Activated CD4-positive, alpha-beta T cell treated with anti-CD3 and anti-CD28 coated beads, Interleukin-2, amount 50 U/mL, for 48 hours (primary cell): ENCODE measurements around the gene CNST.

Experiments used
- DNase-seq, 2 experiments: peaks; one replicate each; pipeline ENCODE4 v3.0.0-alpha.2; 2020

CNST gene

DNA sequence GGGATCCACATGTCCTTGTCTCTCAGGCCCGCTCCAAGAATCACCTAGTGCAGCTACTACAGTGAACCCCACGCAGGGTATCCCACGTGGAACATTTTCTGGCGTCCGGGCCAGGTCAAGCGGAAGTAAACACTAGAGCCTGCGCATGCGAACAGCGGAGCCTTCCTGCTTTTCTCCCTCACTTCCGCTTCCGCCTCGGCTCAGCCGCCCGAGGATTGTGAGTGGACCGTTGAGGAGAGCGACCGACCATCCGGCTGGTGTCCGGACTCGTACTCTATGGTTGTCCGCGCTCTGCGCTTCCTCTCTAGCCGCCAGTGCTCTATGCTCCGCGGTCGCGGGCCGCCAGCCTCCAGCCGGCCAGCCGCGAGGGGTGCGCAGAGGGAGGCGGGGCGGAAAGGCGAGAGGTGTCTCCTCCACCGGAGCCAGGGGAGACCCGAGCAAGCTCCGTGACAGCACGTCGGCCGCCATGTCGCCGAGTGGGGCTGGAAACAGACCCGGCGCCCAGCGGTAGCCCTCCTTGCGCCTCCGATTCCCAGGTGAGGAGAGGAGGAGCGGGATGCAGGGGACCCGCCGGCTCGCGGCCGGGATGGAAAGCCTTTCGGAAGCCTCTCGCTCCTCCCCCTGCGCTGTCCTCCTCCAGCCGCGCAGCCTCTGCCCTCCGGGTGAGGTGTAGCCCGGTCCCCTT, at the start of gene CNST, which contains the start of gene TFB2M:
TSS of gene CNST (plus strand) at position 329 of the 685 bp plus-strand sequence. CDS start 25,107 bp downstream, outside the sequence.
TSS of gene TFB2M (minus strand) at position 134 of the 685 bp plus-strand sequence. CDS start at position 11, 123 bp downstream.
- peak; percentile 92 to 95 for DNase-seq

DNA sequence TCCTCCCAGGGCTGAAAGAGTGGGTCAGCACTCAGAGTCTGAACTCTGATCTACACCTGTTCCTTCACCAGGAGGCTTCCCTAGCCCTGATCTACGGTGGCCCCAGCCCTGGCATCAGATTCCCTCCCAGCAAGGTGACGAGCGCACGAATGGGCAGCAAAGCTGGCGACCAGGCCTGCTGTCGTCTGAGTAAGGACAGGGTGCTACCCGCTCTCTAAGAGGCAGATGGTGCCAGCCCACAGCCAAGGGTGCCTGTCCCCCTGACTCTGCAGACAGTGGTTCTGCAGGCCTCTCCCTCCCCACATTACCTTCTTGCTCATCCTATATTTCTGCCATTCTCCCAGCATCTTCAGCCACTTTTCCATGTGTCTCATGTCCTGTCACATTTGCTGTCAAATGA, 48.9 kb upstream of the CNST start:
- DNase-seq, result no peak

- DNase-seq, result no peak
Measured at GRCh38 chr1:246518456-246519205, 47.6 kb upstream of the CNST start.

DNA sequence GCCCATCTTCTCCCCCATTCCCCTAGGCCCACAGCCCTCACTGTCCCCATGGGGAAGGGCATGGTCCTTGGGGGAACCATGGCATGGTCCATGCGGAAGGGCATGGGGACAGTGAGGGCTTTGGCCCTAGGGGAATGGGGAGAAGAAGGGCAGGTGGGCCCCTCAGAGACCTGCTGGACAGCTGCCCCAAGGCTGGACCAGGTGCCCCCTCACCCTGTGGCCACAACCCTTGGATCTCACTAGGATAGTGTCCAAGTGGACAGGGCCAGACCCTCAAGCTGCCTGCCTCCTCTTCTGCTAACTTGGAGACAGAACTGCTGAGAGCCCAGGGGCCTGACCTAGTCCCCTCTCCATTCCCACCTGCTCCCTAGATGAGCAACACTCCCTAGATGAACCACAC, 46.7 kb upstream of the CNST start:
- DNase-seq, result no peak

DNA sequence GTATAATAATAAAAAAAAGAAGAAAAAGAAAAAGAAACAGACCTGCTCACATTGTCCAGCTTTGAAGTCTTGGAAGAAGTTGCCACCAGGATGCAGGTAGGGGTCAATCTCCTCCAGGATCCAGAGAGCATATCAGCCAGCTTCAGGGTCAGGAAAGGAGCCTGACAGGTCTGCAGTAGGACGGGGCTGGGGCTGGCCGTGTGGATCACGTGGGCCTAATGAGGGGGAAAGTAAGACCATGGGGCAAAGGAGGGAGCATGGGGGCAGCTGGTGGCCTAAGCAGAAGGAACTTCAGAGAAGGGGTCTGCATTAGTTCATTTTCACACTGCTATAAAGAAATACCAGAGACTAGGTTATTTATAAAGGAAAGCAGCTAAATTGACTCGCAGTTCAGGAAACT, 39.9 kb upstream of the CNST start:
- DNase-seq, result no peak

- no peak for DNase-seq
Measured at GRCh38 chr1:246526915-246527314, 39.3 kb upstream of the CNST start.

DNA sequence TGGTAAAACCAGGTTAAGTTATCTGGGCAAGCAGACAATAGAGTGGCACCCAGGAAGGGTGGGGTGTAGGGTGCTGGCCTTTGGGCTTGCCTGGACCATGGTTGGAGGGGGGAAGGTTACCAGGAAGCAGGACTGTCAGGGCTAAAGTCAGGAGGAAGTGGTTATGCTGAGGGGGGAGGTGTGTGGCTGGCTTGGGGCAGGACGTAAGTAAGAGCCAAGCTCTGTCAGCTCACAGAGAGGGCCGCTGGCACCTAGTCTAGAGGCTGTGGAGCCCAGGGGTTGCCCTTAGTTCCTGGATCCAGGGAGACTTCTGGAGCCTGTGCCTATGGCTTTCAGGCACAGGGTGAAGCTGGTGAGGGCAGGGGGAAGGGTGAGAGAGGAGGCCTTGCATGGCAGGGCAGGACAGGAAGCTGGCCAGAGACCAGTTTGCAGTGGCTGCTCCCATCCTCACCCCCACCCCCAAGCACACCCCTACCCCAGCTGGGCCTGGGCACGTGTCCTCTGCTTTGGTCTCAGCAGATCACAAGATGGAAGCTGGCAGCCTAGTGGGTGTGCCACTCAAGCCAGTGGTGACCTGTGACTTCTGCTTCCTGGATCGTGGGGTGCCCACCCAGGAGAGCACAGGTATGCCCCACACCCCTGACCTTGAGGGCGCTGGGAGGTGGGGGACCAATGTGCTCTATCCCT, 38.7 kb upstream of the CNST start:
- no peak for DNase-seq

- no peak for DNase-seq
Measured at GRCh38 chr1:246528933-246529731, 37.1 kb upstream of the CNST start.

- DNase-seq, result no peak
Measured at GRCh38 chr1:246530482-246530881, 35.8 kb upstream of the CNST start.

- DNase-seq, result no peak
Measured at GRCh38 chr1:246532519-246532918, 33.7 kb upstream of the CNST start.

GRCh38 chr1:246533371-246533905, 32.8 kb upstream of the CNST start:
- DNase-seq, result no peak

GRCh38 chr1:246534114-246534513, 32.1 kb upstream of the CNST start:
- no peak for DNase-seq

GRCh38 chr1:246537441-246537840, 28.8 kb upstream of the CNST start:
- DNase-seq, result no peak

- no peak for DNase-seq
Measured at GRCh38 chr1:246537887-246538286, 28.4 kb upstream of the CNST start.

DNA sequence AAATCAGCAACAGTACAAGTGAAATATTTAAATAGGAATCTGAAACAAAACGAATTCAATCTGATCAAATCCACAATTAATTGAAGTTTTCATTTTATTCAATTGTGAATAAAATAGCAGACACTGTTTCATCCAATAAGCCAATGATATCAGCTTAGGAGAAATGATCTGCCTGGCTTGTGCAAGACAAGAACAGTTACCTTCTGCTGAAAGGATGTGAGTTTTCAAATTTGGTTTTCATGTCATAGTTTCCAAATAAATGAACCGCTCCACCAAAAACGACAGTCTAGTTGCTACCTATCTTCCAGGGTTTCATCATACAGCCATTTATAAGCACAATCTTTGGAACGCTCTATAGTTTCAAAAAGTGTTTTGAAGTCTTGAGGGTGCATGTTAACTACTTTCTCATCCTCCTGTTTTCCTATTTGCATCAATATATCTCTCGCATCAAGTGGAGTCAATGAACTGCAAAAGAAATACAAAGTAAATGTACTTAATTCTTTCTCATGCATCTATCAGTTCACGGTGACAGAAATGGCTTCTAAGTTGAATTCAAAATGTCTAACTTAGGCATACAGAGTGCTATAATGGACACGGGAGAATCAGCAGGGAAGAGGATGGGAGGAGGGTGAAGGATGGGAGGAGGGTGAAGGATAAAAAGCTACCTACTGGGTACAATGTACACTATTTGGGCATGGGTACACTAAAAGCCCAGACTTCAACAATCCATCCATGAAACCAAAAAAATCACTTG, 25.3 kb upstream of the CNST start:
- DNase-seq, result no peak

DNA sequence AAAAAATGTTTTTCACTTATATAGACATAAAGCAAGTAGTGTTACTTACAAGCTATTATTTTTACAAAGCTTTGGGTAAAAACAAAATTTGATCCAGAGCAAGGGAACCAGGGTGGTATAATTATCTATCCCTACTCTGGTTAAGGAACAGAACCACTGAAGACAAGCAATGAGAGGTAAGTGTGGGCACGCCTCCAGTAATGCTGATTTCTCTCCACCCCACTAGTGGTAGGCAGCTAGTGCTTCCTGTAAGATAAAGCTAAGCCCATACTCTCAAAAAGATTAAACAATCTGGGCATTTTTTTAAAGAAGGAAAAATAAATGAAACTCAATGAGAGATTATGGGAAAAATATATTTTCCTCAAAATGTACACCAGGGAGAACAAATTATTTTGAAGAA, 22.3 kb upstream of the CNST start:
- no peak for DNase-seq

- DNase-seq, result no peak
Measured at GRCh38 chr1:246549665-246550064, 16.6 kb upstream of the CNST start.

DNA sequence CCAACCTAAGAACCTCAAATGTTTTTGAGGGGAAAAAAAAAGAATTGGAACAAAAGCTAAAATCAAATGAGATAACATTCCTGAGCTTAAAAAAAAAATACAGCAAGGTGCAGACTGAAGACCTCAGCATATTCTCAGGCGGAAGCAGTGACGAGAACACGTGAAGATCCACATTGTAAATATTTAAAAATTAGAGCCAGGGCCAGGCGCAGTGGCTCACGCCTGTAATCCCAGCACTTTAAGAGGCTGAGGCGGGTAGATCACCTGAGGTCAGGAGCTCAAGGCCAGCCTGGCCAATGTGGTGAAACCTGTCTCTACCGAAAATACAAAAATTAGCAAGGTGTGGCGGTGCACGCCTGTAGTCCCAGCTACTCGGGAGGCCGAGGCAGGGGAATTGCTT, 15.9 kb upstream of the CNST start:
- DNase-seq, result no peak

- no peak for DNase-seq
Measured at GRCh38 chr1:246552110-246552509, 14.1 kb upstream of the CNST start.

DNA sequence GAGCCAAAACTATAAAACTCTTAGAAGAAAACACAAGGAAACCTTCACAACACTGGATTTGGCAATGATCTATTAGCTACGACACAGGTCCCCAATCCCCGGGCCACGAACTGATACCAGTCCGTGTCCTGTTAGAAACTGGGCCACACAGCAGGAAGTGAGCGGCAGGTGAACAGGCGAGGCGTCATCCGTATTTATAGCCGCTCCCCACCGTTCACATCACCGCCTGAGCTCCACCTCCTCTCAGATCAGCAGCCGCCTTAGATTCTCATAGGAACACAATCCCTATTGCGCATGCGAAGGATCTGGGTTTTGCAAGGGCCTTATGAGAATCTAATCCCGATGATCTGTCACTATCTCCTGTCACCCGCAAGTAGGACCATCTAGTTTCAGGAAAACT, 12.1 kb upstream of the CNST start:
- no peak for DNase-seq

DNA sequence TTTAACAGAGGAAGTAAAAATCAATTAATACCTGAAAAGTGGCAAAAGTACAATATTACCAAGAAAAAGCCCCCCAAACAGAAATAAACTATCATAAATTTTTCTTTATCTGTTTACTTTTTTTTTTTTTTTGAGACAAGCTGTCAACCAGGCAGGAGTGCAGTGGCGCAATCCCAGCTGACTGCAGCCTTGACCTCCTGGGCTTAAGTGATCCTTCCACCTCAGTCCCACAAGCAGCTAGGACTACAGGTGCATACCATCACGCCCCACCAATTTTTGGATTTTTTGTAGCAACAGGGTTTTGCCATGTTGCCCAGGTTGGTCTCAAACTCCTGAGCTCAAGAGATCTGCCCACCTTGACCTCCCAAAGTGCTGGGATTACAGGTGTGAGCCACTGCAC, 8.2 kb upstream of the CNST start:
- no peak for DNase-seq

- no peak for DNase-seq
Measured at GRCh38 chr1:246559310-246559709, 6.9 kb upstream of the CNST start.
